IMR-90 (cell line): ENCODE data around the gene RNF186. TPM values are rescaled to one million over a fixed set of nuclear protein-coding genes. Genes with fewer than 3 reads are reported as not detected.

Source experiments
- ATAC-seq: fragments of 200-7000 bp; cut with Tn5 transposase; 2 replicates; pipeline ENCODE4 v1.9.1; 2020; ENCODE audit warnings: low read depth, mild to moderate bottlenecking, moderate library complexity
- BruUV-seq: library from RNA; stranded (reverse); fragments of 400-500 nt; replicated peaks from 2 replicates; lab custom pipeline; 2021; lab: Mats Ljungman, UMichigan
- CTCF ChIA-PET: fragments of 300-600 bp; formaldehyde crosslinking; extraction: SDS; loops from one replicate; lab custom pipeline; 2021; ENCODE audit warnings: antibody characterized with exemption; lab: Yijun Ruan, JAX
- POLR2A ChIA-PET: fragments of 300-600 bp; sonication (Branson Sonifier 250); formaldehyde crosslinking; loops from one replicate; lab custom pipeline; 2022; ENCODE audit warnings: antibody characterized with exemption; ENCODE audit not compliant: unreplicated experiment; lab: Charles Lee
- DNase-seq: peaks from one replicate; pipeline ENCODE4 v3.0.0; 2013
- H2AFZ ChIP-seq: replicated peaks from 2 replicates; pipeline ENCODE3; 2013; ENCODE audit warnings: low read length, mild to moderate bottlenecking; ENCODE audit not compliant: poor library complexity
- H2AK5ac ChIP-seq: 2 replicates; pipeline ENCODE4 v1.6.1; 2013; ENCODE audit warnings: low read depth, low read length, inconsistent platforms
- H2AK9ac ChIP-seq: replicated peaks from 2 replicates; pipeline ENCODE3; 2013; ENCODE audit warnings: mild to moderate bottlenecking, low read depth, low read length, moderate library complexity; ENCODE audit not compliant: poor library complexity
- H2BK120ac ChIP-seq: 2 replicates; pipeline ENCODE4 v1.6.1; 2013; ENCODE audit warnings: low read depth, low read length, inconsistent platforms
- H2BK15ac ChIP-seq: 3 replicates; pipeline ENCODE4 v1.6.1; 2013; ENCODE audit warnings: low read depth, low read length, inconsistent platforms
- H2BK20ac ChIP-seq: 2 replicates; pipeline ENCODE4 v1.6.1; 2013; ENCODE audit warnings: low read depth, mild to moderate bottlenecking, inconsistent platforms, low read length, moderate library complexity
- H2BK5ac ChIP-seq: 2 replicates; pipeline ENCODE4 v1.6.1; 2013; ENCODE audit warnings: mild to moderate bottlenecking, low read depth, low read length, inconsistent platforms; ENCODE audit not compliant: poor library complexity, severe bottlenecking
- H3K14ac ChIP-seq: replicated peaks from 2 replicates; pipeline ENCODE4 v1.6.1; 2013; ENCODE audit warnings: low read depth, low read length, inconsistent platforms
- H3K18ac ChIP-seq: 2 replicates; pipeline ENCODE4 v1.6.1; 2013; ENCODE audit warnings: low read depth, low read length, control low read depth
- H3K23ac ChIP-seq: 2 replicates; pipeline ENCODE4 v1.6.1; 2013; ENCODE audit warnings: low read depth, low read length, inconsistent platforms
- H3K27ac ChIP-seq: 2 replicates; pipeline ENCODE4 v1.5.1; 2013; ENCODE audit warnings: mild to moderate bottlenecking, control low read depth, low read length; ENCODE audit not compliant: insufficient read depth
- H3K27me3 ChIP-seq: 2 replicates; pipeline ENCODE4 v1.6.1; 2013; ENCODE audit warnings: low read length; ENCODE audit not compliant: control insufficient read depth, insufficient read depth
- H3K36me3 ChIP-seq: 2 replicates; pipeline ENCODE4 v1.6.1; 2013; ENCODE audit warnings: low read length, mixed read lengths; ENCODE audit not compliant: control insufficient read depth, insufficient read depth
- H3K4ac ChIP-seq: 2 replicates; pipeline ENCODE4 v1.6.1; 2013; ENCODE audit warnings: low read depth, low read length, inconsistent platforms
- H3K4me1 ChIP-seq: 2 replicates; pipeline ENCODE4 v1.6.1; 2013; ENCODE audit warnings: low read length, mixed read lengths; ENCODE audit not compliant: control insufficient read depth, insufficient read depth
- H3K4me2 ChIP-seq: 2 replicates; pipeline ENCODE4 v1.6.1; 2013; ENCODE audit warnings: low read depth, mild to moderate bottlenecking, control low read depth, low read length, moderate library complexity
- H3K4me3 ChIP-seq: 2 replicates; pipeline ENCODE4 v1.5.1; 2013; ENCODE audit warnings: low read depth, mild to moderate bottlenecking, control low read depth, low read length, moderate library complexity; ENCODE audit not compliant: insufficient read depth
- H3K56ac ChIP-seq: 2 replicates; pipeline ENCODE4 v1.6.1; 2013; ENCODE audit warnings: low read length, inconsistent platforms; ENCODE audit not compliant: insufficient read depth; ENCODE audit errors: extremely low read depth
- H3K79me1 ChIP-seq, 2 experiments: 2 replicates each; pipeline ENCODE4 v1.6.1; 2013; ENCODE audit warnings: low read length in 2 of 2, inconsistent platforms in 1 of 2, low read depth in 1 of 2
- H3K9ac ChIP-seq: 2 replicates; pipeline ENCODE4 v1.6.1; 2013; ENCODE audit warnings: low read depth, low read length, control low read depth
- H3K9me1 ChIP-seq: 2 replicates; pipeline ENCODE4 v1.6.1; 2013; ENCODE audit warnings: low read length, inconsistent platforms; ENCODE audit not compliant: insufficient read depth
- H3K9me3 ChIP-seq: 2 replicates; pipeline ENCODE4 v1.6.1; 2013; ENCODE audit warnings: low read length; ENCODE audit not compliant: control insufficient read depth, insufficient read depth
- H4K20me1 ChIP-seq: 2 replicates; pipeline ENCODE4 v1.6.1; 2013; ENCODE audit warnings: low read length, inconsistent platforms; ENCODE audit not compliant: insufficient read depth
- H4K5ac ChIP-seq: 2 replicates; pipeline ENCODE4 v1.6.1; 2013; ENCODE audit warnings: mild to moderate bottlenecking, low read depth, low read length, control low read depth
- H4K8ac ChIP-seq, 2 experiments: 2 replicates each; pipeline ENCODE4 v1.6.1; 2013; ENCODE audit warnings: low read depth in 2 of 2, low read length in 2 of 2, control low read depth in 1 of 2, inconsistent platforms in 1 of 2
- H4K91ac ChIP-seq: 2 replicates; pipeline ENCODE4 v1.6.1; 2013; ENCODE audit warnings: low read depth, low read length, inconsistent platforms; ENCODE audit not compliant: insufficient read depth
- BHLHE40 ChIP-seq: fragments of 150-350 bp; IDR thresholded peaks from 2 replicates; pipeline ENCODE4 v1.6.1; 2016; ENCODE audit warnings: mild to moderate bottlenecking, low read depth, low read length
- CEBPB ChIP-seq: IDR thresholded peaks from 2 replicates; pipeline ENCODE4 v1.6.1; 2012; ENCODE audit warnings: low read depth, low read length, improper control_type of control experiment
- CHD1 ChIP-seq: IDR thresholded peaks from 2 replicates; pipeline ENCODE4 v1.6.1; 2012; ENCODE audit warnings: low read depth, low read length, improper control_type of control experiment
- FOS ChIP-seq: fragments of 150-350 bp; IDR thresholded peaks from 2 replicates; pipeline ENCODE4 v1.6.1; 2016; ENCODE audit warnings: low read depth, low read length
- MAFK ChIP-seq: IDR thresholded peaks from 2 replicates; pipeline ENCODE4 v1.6.1; 2012; ENCODE audit warnings: low read depth, low read length, improper control_type of control experiment
- MAZ ChIP-seq: IDR thresholded peaks from 2 replicates; pipeline ENCODE4 v1.6.1; 2012; ENCODE audit warnings: low read depth, mild to moderate bottlenecking, low read length, improper control_type of control experiment, moderate library complexity, borderline replicate concordance
- MXI1 ChIP-seq: IDR thresholded peaks from 2 replicates; pipeline ENCODE4 v1.6.1; 2012; ENCODE audit warnings: low read depth, mild to moderate bottlenecking, low read length, moderate library complexity, borderline replicate concordance
- NFE2L2 ChIP-seq: fragments of 150-350 bp; IDR thresholded peaks from 2 replicates; pipeline ENCODE4 v1.6.1; 2016; ENCODE audit warnings: low read depth, mild to moderate bottlenecking, low read length
- POLR2A ChIP-seq: IDR thresholded peaks from 2 replicates; pipeline ENCODE4 v1.6.1; 2012; ENCODE audit warnings: mild to moderate bottlenecking, low read depth, low read length
- RAD21 ChIP-seq: IDR thresholded peaks from 2 replicates; pipeline ENCODE4 v1.6.1; 2012; ENCODE audit warnings: low read length, improper control_type of control experiment
- RFX5 ChIP-seq: IDR thresholded peaks from 2 replicates; pipeline ENCODE4 v1.8.0; 2012; ENCODE audit warnings: low read depth, mild to moderate bottlenecking, low read length, moderate library complexity
- SMC3 ChIP-seq: fragments of 150-350 bp; IDR thresholded peaks from 2 replicates; pipeline ENCODE4 v1.6.1; 2016; ENCODE audit warnings: low read depth, mild to moderate bottlenecking, antibody characterized with exemption, low read length, moderate library complexity
- USF2 ChIP-seq: fragments of 150-350 bp; IDR thresholded peaks from 2 replicates; pipeline ENCODE4 v1.6.1; 2017; ENCODE audit warnings: mild to moderate bottlenecking, antibody characterized with exemption, low read length, low read depth
- WGBS, 2 experiments: methylation state at CpG; one replicate each; pipeline versions ENCODE4 v1.1.5 to v1.1.7; 2013; ENCODE audit warnings: missing lambda C conversion rate in 2 of 2; ENCODE audit not compliant: insufficient read length in 1 of 2; ENCODE audit errors: extremely low coverage in 2 of 2; 5-methylcytosine and 5-hydroxymethylcytosine counted together
- dilution Hi-C: fragments of 300-500 bp; cut with HindIII; formaldehyde crosslinking; loops from one replicate; pipeline ENCODE4 v1.14.3; 2018; ENCODE audit warnings: low sequenced_read_pairs; ENCODE audit not compliant: unreplicated experiment
- in situ Hi-C: fragments of 300-500 bp; cut with MboI; formaldehyde crosslinking; loops from 3 replicates; pipeline ENCODE4 v1.14.3; 2019; ENCODE audit warnings: low sequenced_read_pairs, inconsistent platforms, mixed read lengths
- intact Hi-C: fragments of 100-400 bp; cut with micrococcal nuclease; formaldehyde crosslinking; loops from 2 replicates; pipeline ENCODE4 v1.10.0; 2022
- polyA plus RNA-seq, 3 experiments: library from polyadenylated mRNA; depleted of rRNA; stranded (reverse); fragments of >200 nt; gene quantifications; 2 replicates each; pipeline ENCODE4 v1.2.3, GENCODE V29; 2012; ENCODE audit warnings: low replicate concordance in 1 of 3
- total RNA-seq: library from RNA; depleted of rRNA; stranded (reverse); fragments of >200 nt; gene quantifications from 2 replicates; pipeline ENCODE4 v1.2.3, GENCODE V29; 2012
- TF ChIP-seq, protein P1 (sequence below): conservative IDR thresholded peaks from 2 replicates; pipeline ENCODE4 v1.5.1; 2012; ENCODE audit warnings: mild to moderate bottlenecking, low read depth, low read length, improper control_type of control experiment
- TF ChIP-seq, protein P2 (sequence below): fragments of 150-350 bp; IDR thresholded peaks from 2 replicates; pipeline ENCODE4 v1.6.1; 2016; ENCODE audit warnings: low read depth, mild to moderate bottlenecking, low read length, moderate library complexity, borderline replicate concordance

The RNF186 gene
- total and polyA plus RNA-seq, 2 of the 4 experiments (the other 2 are of a cell fraction) = not detected

DNA sequence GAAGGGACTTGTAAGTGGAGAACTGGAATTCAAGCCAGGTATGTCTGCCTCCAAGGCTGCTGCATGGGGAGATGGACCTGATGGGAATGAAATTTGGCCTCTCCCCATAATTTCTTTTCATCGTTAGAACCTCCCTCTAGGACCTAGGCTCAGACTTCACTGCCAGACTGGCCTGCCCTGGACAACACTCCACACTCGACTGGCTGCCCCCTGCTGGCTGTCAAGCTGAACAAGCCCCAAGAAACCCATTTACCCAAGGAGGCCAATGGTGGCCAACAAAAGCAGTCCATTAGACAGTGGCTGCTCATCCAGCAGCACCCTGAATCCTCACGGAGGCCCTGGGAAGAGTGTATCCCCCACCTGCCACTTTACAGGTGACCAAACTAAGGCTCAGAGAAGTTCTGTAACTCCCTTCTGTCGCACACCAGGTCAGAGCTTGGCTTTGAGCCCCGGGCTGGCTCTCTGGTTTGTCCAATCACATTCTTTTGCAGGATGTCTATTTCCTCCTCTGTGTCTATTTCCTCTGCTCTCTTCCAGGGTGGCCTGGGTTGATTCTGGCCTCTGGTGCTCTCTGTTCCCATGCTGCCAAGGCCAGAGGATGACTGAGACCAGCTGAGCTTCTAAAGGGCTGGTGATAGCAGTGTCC is 3.8 kb downstream of the RNF186 start:
- no peak overlapping the region for H3K14ac ChIP-seq
- H2AK5ac ChIP-seq = no peak overlapping the region
- no peak overlapping the region for H2BK20ac ChIP-seq
- no TSS peak for BruUV-seq
- H3K79me1 ChIP-seq = no peaks in the 10 kb centered on the region
- H3K27ac ChIP-seq = no peak overlapping the region
- no peaks in the 10 kb centered on the region for H3K36me3 ChIP-seq
- H2BK15ac ChIP-seq = no peak overlapping the region
- no peak overlapping the region for H3K4me3 ChIP-seq
- no peaks in the 10 kb centered on the region for H3K4me1 ChIP-seq
- H2BK120ac ChIP-seq = no peak overlapping the region
- H3K9me1 ChIP-seq = no peaks in the 10 kb centered on the region
- no peak overlapping the region for H3K9ac ChIP-seq
- no peak overlapping the region for H4K91ac ChIP-seq
- H3K27me3 ChIP-seq = peaks cover 14% of the 10 kb centered on the region; the same call in 1 of the 2 replicates
- ChIA-PET POLR2A (no interaction called here), CTCF (interaction anchor here (0.7 to 1.2 kb wide), 6 partner anchors 10 to 151 kb away, joined by 3 to 5 read pairs (median 3); no protein-coding TSS in a partner anchor)
- H3K56ac ChIP-seq = no peak overlapping the region
- in situ Hi-C loops = no loop called here
- DNase-seq = peak; percentile 49
- H3K18ac ChIP-seq = no peak overlapping the region
- H2BK5ac ChIP-seq = no peak overlapping the region
- ATAC-seq = peak; percentile 90
- no peak overlapping the region for H3K4me2 ChIP-seq
- H4K20me1 ChIP-seq = 0 out of 2 replicates have a peak, but pooled peaks cover 3% of the 10 kb centered on the region
- no peak overlapping the region for H4K5ac ChIP-seq
- dilution Hi-C loops = no loop called here
- no peak overlapping the region for H3K4ac ChIP-seq
- intact Hi-C loops = loop anchor here (1.0 kb wide), 3 partner anchors 49 to 150 kb away; no protein-coding TSS in a partner anchor
- H3K9me3 ChIP-seq = no peaks in the 10 kb centered on the region
- no peak overlapping the region for H4K8ac ChIP-seq
- H2AFZ ChIP-seq = no peak overlapping the region
- no peak overlapping the region for H2AK9ac ChIP-seq
- no peak overlapping the region for H3K23ac ChIP-seq
- WGBS, 2 experiments = 82% methylated on average over 2 of the region's 5 CpGs; no CpG with 5 or more reads in 1 of the 2 experiments
- TF ChIP-seq SMC3 = peak; percentile 67
- TF ChIP-seq, protein P1, sequence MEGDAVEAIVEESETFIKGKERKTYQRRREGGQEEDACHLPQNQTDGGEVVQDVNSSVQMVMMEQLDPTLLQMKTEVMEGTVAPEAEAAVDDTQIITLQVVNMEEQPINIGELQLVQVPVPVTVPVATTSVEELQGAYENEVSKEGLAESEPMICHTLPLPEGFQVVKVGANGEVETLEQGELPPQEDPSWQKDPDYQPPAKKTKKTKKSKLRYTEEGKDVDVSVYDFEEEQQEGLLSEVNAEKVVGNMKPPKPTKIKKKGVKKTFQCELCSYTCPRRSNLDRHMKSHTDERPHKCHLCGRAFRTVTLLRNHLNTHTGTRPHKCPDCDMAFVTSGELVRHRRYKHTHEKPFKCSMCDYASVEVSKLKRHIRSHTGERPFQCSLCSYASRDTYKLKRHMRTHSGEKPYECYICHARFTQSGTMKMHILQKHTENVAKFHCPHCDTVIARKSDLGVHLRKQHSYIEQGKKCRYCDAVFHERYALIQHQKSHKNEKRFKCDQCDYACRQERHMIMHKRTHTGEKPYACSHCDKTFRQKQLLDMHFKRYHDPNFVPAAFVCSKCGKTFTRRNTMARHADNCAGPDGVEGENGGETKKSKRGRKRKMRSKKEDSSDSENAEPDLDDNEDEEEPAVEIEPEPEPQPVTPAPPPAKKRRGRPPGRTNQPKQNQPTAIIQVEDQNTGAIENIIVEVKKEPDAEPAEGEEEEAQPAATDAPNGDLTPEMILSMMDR = peak; percentile 70
- no peak for TF ChIP-seq CEBPB
- TF ChIP-seq RAD21 = peak; percentile 70
- TF ChIP-seq MXI1 = no peak
- no peak for TF ChIP-seq FOS
- no peak for TF ChIP-seq BHLHE40
- no peak for TF ChIP-seq CHD1
- TF ChIP-seq, protein P2, sequence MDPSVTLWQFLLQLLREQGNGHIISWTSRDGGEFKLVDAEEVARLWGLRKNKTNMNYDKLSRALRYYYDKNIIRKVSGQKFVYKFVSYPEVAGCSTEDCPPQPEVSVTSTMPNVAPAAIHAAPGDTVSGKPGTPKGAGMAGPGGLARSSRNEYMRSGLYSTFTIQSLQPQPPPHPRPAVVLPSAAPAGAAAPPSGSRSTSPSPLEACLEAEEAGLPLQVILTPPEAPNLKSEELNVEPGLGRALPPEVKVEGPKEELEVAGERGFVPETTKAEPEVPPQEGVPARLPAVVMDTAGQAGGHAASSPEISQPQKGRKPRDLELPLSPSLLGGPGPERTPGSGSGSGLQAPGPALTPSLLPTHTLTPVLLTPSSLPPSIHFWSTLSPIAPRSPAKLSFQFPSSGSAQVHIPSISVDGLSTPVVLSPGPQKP = no peak
- no peak for TF ChIP-seq USF2
- TF ChIP-seq MAZ = no peak
- no peak for TF ChIP-seq NFE2L2
- no peak for TF ChIP-seq MAFK
- TF ChIP-seq POLR2A = no peak
- TF ChIP-seq RFX5 = no peak
